Testis (tissue), 3 donors: ENCODE data around the gene COMMD4. TPM values are rescaled to one million over a fixed set of nuclear protein-coding genes. Genes with fewer than 3 reads are reported as not detected.
"Not testable (repeated sequence)": the region's sequence is repeated elsewhere in the genome, so short reads cannot be mapped to it uniquely, and the experiment has no call there.

Experiments
- DNase-seq: peaks from one replicate; pipeline ENCODE4 v3.0.0-alpha.2; 2019
- H3K27ac ChIP-seq, 2 donors: fragments of 200-600 bp; sonication (generic); one replicate each; pipeline ENCODE4 v1.5.1; 2019
- H3K27me3 ChIP-seq: fragments of 200-600 bp; sonication (generic); one replicate; pipeline ENCODE4 v1.5.1; 2019
- H3K36me3 ChIP-seq: fragments of 200-600 bp; sonication (generic); one replicate; pipeline ENCODE4 v1.5.1; 2017; ENCODE audit warnings: low read depth; ENCODE audit errors: missing control alignments
- H3K4me1 ChIP-seq: fragments of 200-600 bp; sonication (generic); one replicate; pipeline ENCODE4 v1.5.1; 2019
- H3K4me3 ChIP-seq, 2 donors: fragments of 200-600 bp; sonication (generic); one replicate each; pipeline ENCODE4 v1.5.1; 2017 to 2019
- H3K9me3 ChIP-seq: fragments of 200-600 bp; sonication (generic); one replicate; pipeline ENCODE4 v1.5.1; 2017
- POLR2A ChIP-seq: fragments of 450-650 bp; IDR thresholded peaks from one replicate; pipeline ENCODE4 v1.6.1; 2017; ENCODE audit warnings: antibody characterized with exemption, mild to moderate bottlenecking, moderate library complexity
- whole genome bisulfite sequencing, 2 donors: methylation state at CpG; one replicate each; pipeline ENCODE4 v1.1.5; 2018; 5-methylcytosine and 5-hydroxymethylcytosine counted together
- intact Hi-C: fragments of 100-400 bp; cut with DNase I; formaldehyde crosslinking; loops from one replicate; pipeline ENCODE4 v1.15.1; 2023; ENCODE audit warnings: low total_unique reads
- microRNA counts, 2 donors: library from miRNA; unstranded; fragments of <30 nt; microRNA quantifications; one replicate each; lab custom pipeline; 2016
- microRNA-seq, 2 donors: library from miRNA; unstranded; fragments of <30 nt; microRNA quantifications; one replicate each; pipeline ENCODE4, GENCODE V29; 2016; ENCODE audit warnings: borderline number of aligned reads in 2 of 2, borderline replicate concordance in 1 of 2
- polyA plus RNA-seq: library from polyadenylated mRNA; stranded (reverse); fragments of 350-450 nt; fragmentation: Illumina TruSeq; extraction: RNeasy Lipid Tissue Mini Kit (QIAGEN cat#74804); gene quantifications from one replicate; pipeline ENCODE4 v1.2.3, GENCODE V29; 2014; ENCODE audit warnings: low read depth, low replicate concordance; ENCODE audit not compliant: insufficient read depth
- small RNA-seq, 2 donors: library from RNA; depleted of rRNA; stranded (forward); fragments of <200 nt; gene quantifications; one replicate each; pipeline ENCODE3, GENCODE V24; 2016
- total RNA-seq, 2 donors: library from RNA; depleted of rRNA; stranded (reverse); fragments of >200 nt; gene quantifications; one replicate each; pipeline ENCODE4 v1.2.3, GENCODE V29; 2016
- TF ChIP-seq, protein P1 (sequence below), 3 experiments: fragments of 450-650 bp in 2 of 3; fragments of 200-600 bp in 1 of 3; sonication (generic) in 1 of 3; IDR thresholded peaks; one replicate each; pipeline ENCODE4 v1.5.1; 2016 to 2019; ENCODE audit warnings: antibody characterized with exemption in 3 of 3, mild to moderate bottlenecking in 2 of 3, moderate library complexity in 1 of 3

Gene COMMD4
- total and polyA plus RNA-seq, 3 donors from 2014 or later, result 92.7 to 165 (median 110) TPM

DNA sequence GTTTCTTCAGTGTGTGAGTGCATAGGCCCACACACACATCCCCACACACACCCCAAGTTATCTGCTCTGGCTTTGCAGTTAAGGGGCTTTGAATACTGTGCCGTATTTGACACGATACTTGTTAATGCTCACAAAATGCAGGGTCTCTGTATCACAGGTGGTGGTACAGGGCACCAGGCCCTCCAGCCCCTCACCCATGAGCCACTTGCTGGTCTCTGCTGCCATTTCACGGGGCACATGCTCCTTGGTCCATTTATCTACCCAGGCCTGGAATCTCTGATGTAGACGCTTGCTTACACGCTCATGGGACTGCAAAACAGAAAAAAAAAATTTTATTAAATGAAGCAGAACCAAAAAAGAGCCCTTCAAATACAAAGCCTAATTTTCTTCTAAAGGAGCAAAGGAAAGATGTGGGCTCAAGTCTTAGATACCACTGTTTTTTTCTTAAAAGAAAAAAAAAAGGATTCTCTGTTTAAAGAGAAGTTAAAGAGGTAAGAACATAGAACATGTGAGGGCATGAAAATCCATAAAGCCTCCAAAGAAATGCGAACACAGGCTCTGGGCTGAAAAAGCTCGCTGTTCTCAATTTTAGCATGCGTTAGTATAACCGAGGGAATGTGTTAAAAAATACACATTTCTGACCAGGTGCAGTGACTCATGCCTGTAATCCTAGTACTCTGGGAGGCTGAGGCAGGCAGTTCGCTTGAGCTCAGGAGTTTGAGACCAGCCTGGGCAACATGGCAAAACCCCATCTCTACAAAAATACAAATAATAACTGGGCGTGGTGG lies 36.2 kb downstream of the COMMD4 start:
- Histone ChIP-seq H3K9me3 (no peaks in the 10 kb centered on the region), H3K4me3 (no peak overlapping the region), H3K36me3 (no peaks in the 10 kb centered on the region), H3K27ac (no peak overlapping the region), H3K27me3 (no peaks in the 10 kb centered on the region), H3K4me1 (peaks cover 11% of the 10 kb centered on the region)
- WGBS, 2 donors, result 90 to 97% methylated on average over 9 to 11 of the region's 11 CpGs
- intact Hi-C loops, result no loop called here
- TF ChIP-seq, protein P1, sequence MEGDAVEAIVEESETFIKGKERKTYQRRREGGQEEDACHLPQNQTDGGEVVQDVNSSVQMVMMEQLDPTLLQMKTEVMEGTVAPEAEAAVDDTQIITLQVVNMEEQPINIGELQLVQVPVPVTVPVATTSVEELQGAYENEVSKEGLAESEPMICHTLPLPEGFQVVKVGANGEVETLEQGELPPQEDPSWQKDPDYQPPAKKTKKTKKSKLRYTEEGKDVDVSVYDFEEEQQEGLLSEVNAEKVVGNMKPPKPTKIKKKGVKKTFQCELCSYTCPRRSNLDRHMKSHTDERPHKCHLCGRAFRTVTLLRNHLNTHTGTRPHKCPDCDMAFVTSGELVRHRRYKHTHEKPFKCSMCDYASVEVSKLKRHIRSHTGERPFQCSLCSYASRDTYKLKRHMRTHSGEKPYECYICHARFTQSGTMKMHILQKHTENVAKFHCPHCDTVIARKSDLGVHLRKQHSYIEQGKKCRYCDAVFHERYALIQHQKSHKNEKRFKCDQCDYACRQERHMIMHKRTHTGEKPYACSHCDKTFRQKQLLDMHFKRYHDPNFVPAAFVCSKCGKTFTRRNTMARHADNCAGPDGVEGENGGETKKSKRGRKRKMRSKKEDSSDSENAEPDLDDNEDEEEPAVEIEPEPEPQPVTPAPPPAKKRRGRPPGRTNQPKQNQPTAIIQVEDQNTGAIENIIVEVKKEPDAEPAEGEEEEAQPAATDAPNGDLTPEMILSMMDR (IDR thresholded peaks at IDR 0.05), result no peak
- TF ChIP-seq POLR2A, result no peak
- DNase-seq, result no peak

DNA sequence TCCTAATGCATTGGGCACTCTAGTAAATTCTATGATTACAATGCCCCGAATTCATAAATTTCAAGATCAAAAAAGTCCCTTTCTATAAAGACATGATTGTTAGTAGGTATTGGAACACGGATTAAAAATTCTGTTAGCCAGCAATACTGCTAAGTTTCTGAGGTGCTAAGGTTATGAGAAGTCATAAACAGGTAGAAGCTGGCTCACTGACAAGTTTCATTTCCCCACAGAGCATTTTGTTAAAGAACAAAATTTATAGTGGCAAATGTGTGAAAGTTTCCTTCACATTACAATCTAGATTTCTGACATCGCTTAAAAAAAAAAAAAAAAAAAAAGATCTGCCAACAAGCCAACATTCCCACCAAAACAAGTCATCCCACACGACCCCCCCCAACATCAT lies 44.9 kb downstream of the COMMD4 start:
- 84 to 89% methylated on average over 4 of the region's 4 CpGs for WGBS, 2 donors
- H3K27ac ChIP-seq, result no peak overlapping the region

DNA sequence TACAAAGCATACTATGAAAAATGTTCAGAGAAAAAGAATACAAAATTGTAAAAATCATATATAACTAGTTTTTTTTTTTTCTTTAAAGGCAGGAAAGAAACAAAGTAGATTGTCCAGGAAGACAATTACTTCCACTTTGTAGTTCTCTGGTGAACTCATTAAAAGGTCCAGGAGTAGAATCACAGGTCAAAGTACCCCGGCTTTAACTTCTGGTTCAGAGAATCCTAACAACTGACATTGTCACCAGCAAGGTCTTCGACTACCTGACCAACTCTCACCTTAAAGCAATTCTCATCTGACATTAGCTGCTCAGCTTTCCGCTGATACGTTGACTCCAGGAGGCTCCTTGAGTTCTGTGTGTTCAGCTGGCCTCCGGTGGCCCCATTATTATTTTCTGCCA lies 48.1 kb downstream of the COMMD4 start:
- H3K27me3 ChIP-seq, H3K9me3 ChIP-seq, DNase-seq, H3K36me3 ChIP-seq, intact Hi-C loops, H3K4me1 ChIP-seq, H3K27ac ChIP-seq, H3K4me3 ChIP-seq: not testable (repeated sequence)
- 92 to 97% methylated on average over 5 of the region's 5 CpGs for WGBS, 2 donors

More for the DNA sequence above, 44.9 kb downstream of the COMMD4 start:
- Histone ChIP-seq H3K36me3 (no peaks in the 10 kb centered on the region), H3K27me3 (no peaks in the 10 kb centered on the region), H3K4me3 (no peak overlapping the region), H3K9me3 (no peaks in the 10 kb centered on the region), H3K4me1 (peaks cover 7% of the 10 kb centered on the region)
- intact Hi-C loops, result no loop called here
- no peak for DNase-seq
- TF ChIP-seq, protein P1 (IDR thresholded peaks at IDR 0.05), result no peak
- no peak for TF ChIP-seq POLR2A

MicroRNAs encoded within 50 kb of the gene (microRNA counts, 767-probe panel; counts per million panel counts)
- 0 to 152 counts per million in 2 donors for microRNA hsa-miR-631 (lab: Ali Mortazavi, UCI)

Small RNAs within 50 kb of the gene (microRNA-seq; reads per million reads assigned to microRNA genes)
- gene MIR631, result 0 to 0.70 reads per million in 2 donors

Small RNAs within 50 kb of the gene (small RNA-seq; reads per million reads assigned to genes)
- gene RN7SL327P, result 0 reads per million in 2 donors

Other genes starting within 250 kb of the COMMD4 start
- 100 to 1,000 TPM; 167 to 168 TPM for gene C15orf39, start 134.2 kb upstream of the COMMD4 start, total RNA-seq
- gene C15orf39, start 134.2 kb upstream of the COMMD4 start, polyA plus RNA-seq, result 321 TPM
- gene GOLGA6C, start 77.7 kb upstream of the COMMD4 start, total RNA-seq, result 10 to 100 TPM in 1 of 2 donors, 1 to 10 TPM in 1; 9.1 to 16.1 TPM
- 15.1 TPM for gene GOLGA6C, start 77.7 kb upstream of the COMMD4 start, polyA plus RNA-seq
- 10 to 100 TPM; 13.1 to 29.8 TPM for gene GOLGA6D, start 53.2 kb upstream of the COMMD4 start, total RNA-seq
- gene GOLGA6D, start 53.2 kb upstream of the COMMD4 start, polyA plus RNA-seq, result 13.3 TPM
- gene NEIL1, start 11.0 kb downstream of the COMMD4 start, total RNA-seq, result 10 to 100 TPM; 19.8 to 30.2 TPM
- gene NEIL1, start 11.0 kb downstream of the COMMD4 start, polyA plus RNA-seq, result 12.9 TPM
- gene MAN2C1, start 32.5 kb downstream of the COMMD4 start, total RNA-seq, result 100 to 1,000 TPM; 256 to 343 TPM
- 171 TPM for gene MAN2C1, start 32.5 kb downstream of the COMMD4 start, polyA plus RNA-seq
- gene SIN3A, start 115.6 kb downstream of the COMMD4 start, total RNA-seq, result 100 to 1,000 TPM in 1 of 2 donors, 10 to 100 TPM in 1; 95.0 to 100 TPM
- gene SIN3A, start 115.6 kb downstream of the COMMD4 start, polyA plus RNA-seq, result 65.9 TPM
- 10 to 100 TPM; 14.1 to 16.3 TPM for gene PTPN9, start 243.3 kb downstream of the COMMD4 start, total RNA-seq
- 20.3 TPM for gene PTPN9, start 243.3 kb downstream of the COMMD4 start, polyA plus RNA-seq